Stimulated activated CD4-positive, alpha-beta T cell treated with anti-CD3 and anti-CD28 coated beads, Interleukin-1b, Interleukin-23, amount 100 ng/mL, for 1 hour (primary cell): Measurements from ENCODE around the gene TRIM37.
A peak's percentile ranks its signal among the peaks of the same experiment; 100 is the strongest.
"Not testable (repeated sequence)": the region's sequence is repeated elsewhere in the genome, so short reads cannot be mapped to it uniquely, and the experiment has no call there.

Experiments used
- DNase-seq, 2 donors: peaks; one replicate each; pipeline ENCODE4 v3.0.0-alpha.2; 2020; ENCODE audit warnings: low read depth in 2 of 2

TRIM37 gene

GRCh38 chr17:59106463-59107305 is at the start of gene TRIM37:
TRIM37 (minus strand) TSS chr17:59106880; CDS start chr17:59106461, 419 bp downstream.
- peak; percentile 95 to 97 for DNase-seq

- DNase-seq = peak; percentile 61 to 88
Measured at GRCh38 chr17:59155439-59156177, 48.9 kb upstream of the TRIM37 start, which contains the start of gene PRR11. PRR11 (plus strand) TSS chr17:59155746; CDS start chr17:59169753, 14,007 bp downstream.

- peak; percentile 84 to 94 for DNase-seq
Measured at GRCh38 chr17:59154721-59155438, 48.2 kb upstream of the TRIM37 start, which contains the start of gene SKA2. SKA2 (minus strand) TSS chr17:59155186; CDS start chr17:59155163, 23 bp downstream.

- no peak for DNase-seq
Measured at GRCh38 chr17:59154292-59154720, 47.6 kb upstream of the TRIM37 start.

GRCh38 chr17:59152925-59153324 is 46.2 kb upstream of the TRIM37 start:
- no peak for DNase-seq

GRCh38 chr17:59151591-59151990 is 44.9 kb upstream of the TRIM37 start:
- no peak for DNase-seq

- no peak for DNase-seq
Measured at GRCh38 chr17:59151006-59151405, 44.3 kb upstream of the TRIM37 start.

GRCh38 chr17:59149841-59150511 is 43.3 kb upstream of the TRIM37 start:
- DNase-seq = no peak

- no peak for DNase-seq
Measured at GRCh38 chr17:59149051-59149450, 42.4 kb upstream of the TRIM37 start.

- DNase-seq = no peak
Measured at GRCh38 chr17:59145571-59146096, 39.0 kb upstream of the TRIM37 start.

- DNase-seq = no peak
Measured at GRCh38 chr17:59141860-59142259, 35.2 kb upstream of the TRIM37 start.

GRCh38 chr17:59139939-59140338 is 33.3 kb upstream of the TRIM37 start:
- no peak for DNase-seq

- DNase-seq = not testable (repeated sequence)
Measured at GRCh38 chr17:59138339-59138738, 31.7 kb upstream of the TRIM37 start.

- no peak for DNase-seq
Measured at GRCh38 chr17:59131131-59131530, 24.5 kb upstream of the TRIM37 start.

- DNase-seq = no peak
Measured at GRCh38 chr17:59129814-59130213, 23.1 kb upstream of the TRIM37 start.

GRCh38 chr17:59126809-59127417 is 20.2 kb upstream of the TRIM37 start:
- DNase-seq = no peak

GRCh38 chr17:59124665-59125064 is 18.0 kb upstream of the TRIM37 start:
- no peak for DNase-seq

GRCh38 chr17:59121901-59122480 is 15.3 kb upstream of the TRIM37 start:
- DNase-seq = no peak

- no peak for DNase-seq
Measured at GRCh38 chr17:59115474-59115873, 8.8 kb upstream of the TRIM37 start.

- DNase-seq = no peak
Measured at GRCh38 chr17:59111539-59111938, 4.9 kb upstream of the TRIM37 start.
